Activated CD8-positive, alpha-beta T cell treated with anti-CD3 and anti-CD28 coated beads for 36 hours (primary cell): Measurements from ENCODE around the gene ARL6IP6. TPM values are rescaled to one million over a fixed set of nuclear protein-coding genes. Genes with fewer than 3 reads are reported as not detected.
"Not testable (repeated sequence)": the region's sequence is repeated elsewhere in the genome, so short reads cannot be mapped to it uniquely, and the experiment has no call there.

Experiments
- ATAC-seq: fragments of 200-7000 bp; cut with Tn5 transposase; one replicate; pipeline ENCODE4 v1.10.0; 2021; ENCODE audit warnings: mild to moderate bottlenecking, moderate library complexity
- CTCF ChIA-PET: fragments of 350-600 bp; sonication (Branson Sonifier 250); formaldehyde crosslinking; loops from one replicate; lab custom pipeline; 2021; ENCODE audit warnings: antibody characterized with exemption; lab: Charles Lee
- POLR2A ChIA-PET: fragments of 350-600 bp; sonication (Branson Sonifier 250); formaldehyde crosslinking; loops from one replicate; lab custom pipeline; 2021; ENCODE audit warnings: antibody characterized with exemption; lab: Charles Lee
- DNase-seq: peaks from one replicate; pipeline ENCODE4 v3.0.0-alpha.2; 2020
- H3K27ac Mint-ChIP-seq: one replicate; pipeline ENCODE4 v1.8.0; 2021; ENCODE audit warnings: mild to moderate bottlenecking, mixed read lengths
- H3K27me3 Mint-ChIP-seq: one replicate; pipeline ENCODE4 v1.8.0; 2021; ENCODE audit warnings: mixed read lengths
- H3K36me3 Mint-ChIP-seq: one replicate; pipeline ENCODE4 v1.8.0; 2021; ENCODE audit warnings: low read depth, mixed read lengths
- H3K4me1 Mint-ChIP-seq: one replicate; pipeline ENCODE4 v1.8.0; 2021; ENCODE audit warnings: low read depth, mixed read lengths
- H3K4me3 Mint-ChIP-seq: one replicate; pipeline ENCODE4 v1.8.0; 2021; ENCODE audit warnings: mild to moderate bottlenecking, moderate library complexity, mixed read lengths
- H3K9me3 Mint-ChIP-seq: one replicate; pipeline ENCODE4 v1.8.0; 2021; ENCODE audit warnings: mixed read lengths
- CTCF ChIP-seq: fragments of 200-600 bp; IDR thresholded peaks from one replicate; pipeline ENCODE4 v1.8.0; 2022; ENCODE audit warnings: antibody characterized with exemption, mild to moderate bottlenecking
- intact Hi-C: fragments of 100-400 bp; cut with micrococcal nuclease; formaldehyde crosslinking; loops from one replicate; pipeline ENCODE4 v1.10.0; 2022
- total RNA-seq, 2 experiments: library from RNA; stranded (reverse); gene quantifications; one replicate each; pipeline ENCODE4 v1.2.3, GENCODE V29; 2021

ARL6IP6 gene
- total RNA-seq, 2 experiments from 2014 or later, result 21.0 to 29.8 TPM

DNA sequence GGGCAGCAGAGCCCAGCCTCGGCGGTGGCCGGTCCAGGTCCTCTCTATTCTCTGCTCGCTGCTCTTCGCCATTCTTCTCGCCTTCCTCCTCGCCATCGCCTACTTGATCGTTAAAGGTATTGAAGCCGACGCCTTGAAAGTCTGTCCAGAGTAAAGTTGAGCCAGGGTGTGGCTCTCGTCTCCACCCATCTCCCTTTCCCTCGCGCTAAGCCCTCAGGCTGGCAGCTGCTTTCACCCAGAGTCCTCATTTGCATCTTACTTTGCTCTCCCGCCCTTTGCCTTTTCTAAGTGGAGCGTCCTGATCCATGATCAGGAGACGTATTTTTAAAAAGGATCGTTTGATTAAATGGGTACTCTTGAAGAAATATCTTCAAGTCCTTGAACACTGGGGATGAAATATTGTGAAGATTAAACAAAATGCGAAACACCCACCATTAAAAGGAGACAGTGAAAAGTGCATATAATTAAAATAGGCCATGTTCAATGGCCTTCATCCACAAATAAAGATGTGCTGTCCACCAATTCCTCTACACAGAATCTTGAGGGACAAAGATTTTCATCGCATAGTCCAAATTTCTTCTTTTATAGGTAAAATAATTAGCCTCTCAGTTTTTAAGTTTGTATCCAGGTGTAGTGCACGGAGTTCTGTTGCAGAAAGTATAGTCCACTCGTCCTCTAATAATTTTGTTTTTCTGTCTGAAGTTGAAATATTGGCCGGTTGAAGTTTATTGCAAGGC is 657 bp downstream of the ARL6IP6 start:
- Mint-ChIP-seq H3K36me3 (peaks cover 42% of the 10 kb centered on the region), H3K27me3 (no peaks in the 10 kb centered on the region), H3K4me3 (peak overlapping the region; percentile 100), H3K27ac (peak overlapping the region; percentile 99), H3K9me3 (no peaks in the 10 kb centered on the region), H3K4me1 (peaks cover 42% of the 10 kb centered on the region)
- POLR2A ChIA-PET, result interaction anchor here (0.6 to 5.0 kb wide), 6 partner anchors 11 to 875 kb away, joined by 3 to 48 read pairs (median 5); no protein-coding TSS in a partner anchor
- intact Hi-C loops, result no loop called here
- no peak for ATAC-seq
- DNase-seq, result peak; percentile 46
- CTCF ChIA-PET, result interaction anchor here (1.0 kb wide), 1 partner anchor 10 kb away, joined by 3 read pairs; no protein-coding TSS in a partner anchor
- TF ChIP-seq CTCF, result no peak

DNA sequence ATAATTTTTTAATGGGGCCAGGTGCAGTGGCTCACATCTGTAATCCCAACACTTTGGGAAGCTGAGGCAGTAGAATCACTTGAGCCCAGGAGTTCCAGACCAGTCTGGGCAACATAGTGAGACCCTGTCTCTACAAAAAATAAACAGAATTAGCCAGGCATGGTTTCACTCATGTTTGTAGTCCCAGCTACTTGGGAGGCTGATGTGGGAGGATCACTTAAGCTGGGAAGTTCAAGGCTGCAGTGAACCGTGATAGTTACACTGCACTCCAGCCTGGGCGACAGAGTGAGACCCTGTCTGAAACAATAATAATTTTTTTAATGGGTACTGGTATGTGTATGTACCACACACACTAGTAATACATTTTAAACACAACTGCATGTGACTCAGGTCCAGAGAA is 2.4 kb downstream of the ARL6IP6 start:
- peaks cover 31% of the 10 kb centered on the region for H3K36me3 Mint-ChIP-seq

DNA sequence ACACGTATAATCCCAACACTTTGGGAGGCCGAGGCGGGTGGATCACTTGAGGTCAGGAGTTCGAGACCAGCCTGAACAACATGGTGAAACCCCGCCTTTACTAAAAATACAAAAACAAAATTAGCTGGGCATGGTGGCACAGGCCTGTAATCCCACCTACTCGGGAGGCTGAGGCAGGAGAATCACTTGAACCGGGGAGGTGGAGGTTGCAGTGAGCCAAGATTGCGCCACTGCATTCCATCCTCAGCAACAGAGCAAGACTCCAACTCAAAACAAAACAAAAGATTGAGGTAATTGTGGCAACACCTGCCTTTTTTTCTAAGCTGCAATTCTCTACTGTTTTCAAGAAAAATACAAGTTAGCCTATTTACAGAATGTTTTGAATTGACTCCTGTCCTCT is 4.2 kb downstream of the ARL6IP6 start:
- CTCF ChIA-PET, intact Hi-C loops, H3K27ac Mint-ChIP-seq, ATAC-seq, H3K4me3 Mint-ChIP-seq, POLR2A ChIA-PET, DNase-seq, H3K9me3 Mint-ChIP-seq, H3K27me3 Mint-ChIP-seq: not testable (repeated sequence)
- Mint-ChIP-seq H3K4me1 (peaks cover 29% of the 10 kb centered on the region), H3K36me3 (peaks cover 18% of the 10 kb centered on the region)

More for the DNA sequence above, 2.4 kb downstream of the ARL6IP6 start:
- Mint-ChIP-seq H3K4me3 (peak overlapping the region; percentile 100), H3K4me1 (peaks cover 33% of the 10 kb centered on the region), H3K27me3 (no peaks in the 10 kb centered on the region), H3K9me3 (no peaks in the 10 kb centered on the region), H3K27ac (no peak overlapping the region)
- POLR2A ChIA-PET, result no interaction called here
- no peak for TF ChIP-seq CTCF
- CTCF ChIA-PET, result interaction anchor here (0.8 to 1.2 kb wide), 4 partner anchors 13 to 544 kb away, joined by 3 to 8 read pairs (median 4); no protein-coding TSS in a partner anchor
- intact Hi-C loops, result no loop called here
- no peak for ATAC-seq
- no peak for DNase-seq

- TF ChIP-seq CTCF, result no peak
- H3K4me1 Mint-ChIP-seq, result peaks cover 29% of the 10 kb centered on the region
- CTCF ChIA-PET, result interaction anchor here (1.7 kb wide), 1 partner anchor 8 kb away, joined by 7 read pairs; no protein-coding TSS in a partner anchor
These were observed 5.5 kb downstream of the ARL6IP6 start for GRCh38 chr2:152723918-152724317.

DNA sequence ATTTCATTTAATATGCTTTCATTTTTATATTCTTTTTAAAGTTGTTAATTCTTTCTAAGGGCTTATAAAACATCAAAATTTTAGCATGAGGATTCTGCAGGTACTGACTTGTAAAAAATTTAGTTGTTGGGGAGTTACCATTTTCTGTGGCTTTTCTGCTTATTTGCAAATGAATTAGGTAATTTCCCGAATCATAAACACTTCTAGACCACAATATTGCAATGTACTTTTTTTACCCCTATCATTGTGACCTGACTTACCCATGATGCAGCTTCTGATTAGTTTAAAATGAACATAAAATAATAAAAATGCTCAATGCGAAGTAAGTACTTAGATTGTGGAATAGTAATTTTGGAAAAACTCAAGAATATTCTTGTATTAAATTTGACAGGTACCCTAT is 11.4 kb downstream of the ARL6IP6 start:
- Mint-ChIP-seq H3K4me1 (peaks cover 21% of the 10 kb centered on the region), H3K27ac (no peak overlapping the region), H3K4me3 (no peak overlapping the region), H3K27me3 (no peaks in the 10 kb centered on the region), H3K36me3 (peaks cover 5% of the 10 kb centered on the region), H3K9me3 (no peaks in the 10 kb centered on the region)
- no peak for TF ChIP-seq CTCF
- ATAC-seq, result peak; percentile 45
- ChIA-PET POLR2A (interaction anchor here (2.4 kb wide), 1 partner anchor 12 kb away, joined by 11 read pairs; the partner anchor contains the start of genes ARL6IP6 and PRPF40A), CTCF (interaction anchor here (0.9 to 1.3 kb wide), 4 partner anchors 10 to 14 kb away, joined by 3 read pairs; partner anchors contain the start of gene PRPF40A)
- intact Hi-C loops, result no loop called here
- DNase-seq, result no peak

More at GRCh38 chr2:152723918-152724317, 5.5 kb downstream of the ARL6IP6 start:
- no peaks in the 10 kb centered on the region for H3K27me3 Mint-ChIP-seq
- POLR2A ChIA-PET, result no interaction called here
- no peak overlapping the region for H3K4me3 Mint-ChIP-seq
- DNase-seq (no peak), ATAC-seq (no peak)
- peaks cover 15% of the 10 kb centered on the region for H3K36me3 Mint-ChIP-seq
- H3K9me3 Mint-ChIP-seq, result no peaks in the 10 kb centered on the region
- no peak overlapping the region for H3K27ac Mint-ChIP-seq
- intact Hi-C loops, result no loop called here
